H1 (cell line): ENCODE results near the gene MAML3. TPM values are rescaled to one million over a fixed set of nuclear protein-coding genes. Genes with fewer than 3 reads are reported as not detected.

Experiments used
- CTCF ChIA-PET: fragments of 300-600 bp; sonication (Branson Sonifier 250); formaldehyde crosslinking; loops from one replicate; lab custom pipeline; 2021; ENCODE audit not compliant: partially characterized antibody; lab: Charles Lee
- POLR2A ChIA-PET: fragments of 300-600 bp; sonication (Branson Sonifier 250); formaldehyde crosslinking; loops from one replicate; lab custom pipeline; 2021; ENCODE audit warnings: inconsistent platforms; ENCODE audit not compliant: partially characterized antibody; lab: Charles Lee
- DNase-seq, 2 experiments: peaks; one replicate each; pipeline versions ENCODE4 v3.0.0 to v3.0.0-alpha.2; 2010 to 2022; ENCODE audit warnings: low spot score in 2 of 2, low read depth in 1 of 2, mixed read lengths in 1 of 2
- FAIRE-seq: peaks from 2 replicates; lab custom pipeline; 2011; peaks lifted over from hg19 to GRCh38; lab: Jason Lieb, UNC
- H2AFZ ChIP-seq: 2 replicates; pipeline ENCODE4 v1.8.1; 2012; ENCODE audit warnings: low read length, inconsistent platforms
- H2AK5ac ChIP-seq: 2 replicates; pipeline ENCODE4 v1.6.1; 2013; ENCODE audit warnings: low read depth, low read length
- H2BK120ac ChIP-seq: replicated peaks from 2 replicates; pipeline ENCODE3; 2013; ENCODE audit warnings: low read depth, low read length, inconsistent platforms
- H2BK12ac ChIP-seq: 2 replicates; pipeline ENCODE4 v1.6.1; 2013; ENCODE audit warnings: low read depth, low read length
- H2BK15ac ChIP-seq: 2 replicates; pipeline ENCODE4 v1.6.1; 2013; ENCODE audit warnings: low read length
- H2BK20ac ChIP-seq: 2 replicates; pipeline ENCODE4 v1.6.1; 2013; ENCODE audit warnings: low read length
- H2BK5ac ChIP-seq: 2 replicates; pipeline ENCODE4 v1.6.1; 2013; ENCODE audit warnings: low read depth, low read length
- H3K14ac ChIP-seq: 2 replicates; pipeline ENCODE4 v1.6.1; 2013; ENCODE audit warnings: inconsistent platforms; ENCODE audit not compliant: insufficient read length
- H3K18ac ChIP-seq: 2 replicates; pipeline ENCODE4 v1.6.1; 2013; ENCODE audit warnings: low read length; ENCODE audit errors: extremely low read depth
- H3K23ac ChIP-seq: 2 replicates; pipeline ENCODE4 v1.6.1; 2013; ENCODE audit warnings: inconsistent platforms; ENCODE audit not compliant: insufficient read length
- H3K23me2 ChIP-seq: 2 replicates; pipeline ENCODE4 v1.6.1; 2013; ENCODE audit warnings: low read depth, low read length
- H3K27ac ChIP-seq: 2 replicates; pipeline ENCODE4 v1.6.1; 2011; ENCODE audit warnings: low read depth, low read length, inconsistent platforms
- H3K27me3 ChIP-seq, 4 experiments: replicated peaks in 1 of 4; 1 replicate in 1 of 4; 2 replicates in 3 of 4; pipeline versions ENCODE4 v1.6.1 to v1.8.1; 2011 to 2013; ENCODE audit warnings: low read length in 3 of 4, mild to moderate bottlenecking in 3 of 4, inconsistent platforms in 2 of 4, mixed read lengths in 2 of 4, moderate library complexity in 1 of 4; ENCODE audit not compliant: control insufficient read depth in 3 of 4, insufficient read depth in 3 of 4; ENCODE audit errors: extremely low read depth in 1 of 4
- H3K36me3 ChIP-seq, 4 experiments: 2 replicates each; pipeline versions ENCODE4 v1.6.1 to v1.8.1; 2011 to 2013; ENCODE audit warnings: mild to moderate bottlenecking in 4 of 4, low read length in 3 of 4, moderate library complexity in 2 of 4, control low read depth in 1 of 4, inconsistent platforms in 1 of 4; ENCODE audit not compliant: insufficient read depth in 4 of 4, control insufficient read depth in 2 of 4
- H3K4ac ChIP-seq: replicated peaks from 2 replicates; pipeline ENCODE3; 2013; ENCODE audit warnings: low read length, low read depth, mixed read lengths, inconsistent platforms; ENCODE audit not compliant: insufficient read length
- H3K4me1 ChIP-seq, 4 experiments: replicated peaks in 1 of 4; 1 replicate in 1 of 4; 2 replicates in 3 of 4; pipeline versions ENCODE4 v1.6.1 to v1.8.1; 2011 to 2013; ENCODE audit warnings: low read length in 3 of 4, inconsistent platforms in 2 of 4, mixed read lengths in 1 of 4; ENCODE audit not compliant: insufficient read depth in 4 of 4, control insufficient read depth in 3 of 4
- H3K4me2 ChIP-seq, 2 experiments: 2 replicates each; pipeline versions ENCODE4 v1.6.1 to v1.8.1; 2011 to 2013; ENCODE audit warnings: low read depth in 2 of 2, low read length in 2 of 2, control low read depth in 1 of 2, inconsistent platforms in 1 of 2, mild to moderate bottlenecking in 1 of 2; ENCODE audit not compliant: insufficient read depth in 1 of 2
- H3K4me3 ChIP-seq, 4 experiments: fragments of 200-600, 300-600 bp in 1 of 4; sonication (generic), shearing (Covaris generic), sonication (Bioruptor Twin) in 1 of 4; 2 replicates each; pipeline versions ENCODE4 v1.5.1 to v1.8.1; 2011 to 2016; ENCODE audit warnings: low read length in 4 of 4, low read depth in 3 of 4, control low read depth in 2 of 4, inconsistent platforms in 2 of 4, mild to moderate bottlenecking in 2 of 4, mixed read lengths in 1 of 4, moderate library complexity in 1 of 4; ENCODE audit not compliant: insufficient read depth in 2 of 4; ENCODE audit errors: extremely low read depth in 1 of 4
- H3K56ac ChIP-seq: replicated peaks from 2 replicates; pipeline ENCODE3; 2013; ENCODE audit warnings: low read depth, mild to moderate bottlenecking, mixed read lengths, low read length, inconsistent platforms; ENCODE audit not compliant: insufficient read length
- H3K79me1 ChIP-seq: 2 replicates; pipeline ENCODE4 v1.6.1; 2013; ENCODE audit warnings: low read depth, low read length, control low read depth
- H3K79me2 ChIP-seq, 2 experiments: 2 replicates each; pipeline versions ENCODE4 v1.6.1 to v1.8.1; 2012 to 2013; ENCODE audit warnings: low read length in 2 of 2, mild to moderate bottlenecking in 2 of 2, inconsistent platforms in 1 of 2; ENCODE audit not compliant: insufficient read depth in 2 of 2, control insufficient read depth in 1 of 2
- H3K9ac ChIP-seq, 4 experiments: replicated peaks in 1 of 4; 1 replicate in 1 of 4; 2 replicates in 3 of 4; pipeline versions ENCODE4 v1.6.1 to v1.8.1; 2011 to 2013; ENCODE audit warnings: low read depth in 3 of 4, low read length in 3 of 4, control low read depth in 2 of 4, mild to moderate bottlenecking in 2 of 4, moderate library complexity in 2 of 4, inconsistent platforms in 1 of 4; ENCODE audit errors: extremely low read depth in 1 of 4
- H3K9me3 ChIP-seq, 2 experiments: 2 replicates each; pipeline versions ENCODE4 v1.6.1 to v1.8.1; 2012 to 2013; ENCODE audit warnings: mild to moderate bottlenecking in 2 of 2, moderate library complexity in 2 of 2, control low read depth in 1 of 2, inconsistent platforms in 1 of 2, low read depth in 1 of 2, low read length in 1 of 2, mixed read lengths in 1 of 2; ENCODE audit not compliant: insufficient read depth in 2 of 2
- H4K20me1 ChIP-seq, 2 experiments: replicated peaks in 1 of 2; 2 replicates each; pipeline versions ENCODE3 to v1.8.1; 2011 to 2013; ENCODE audit warnings: inconsistent platforms in 2 of 2, low read length in 2 of 2, mild to moderate bottlenecking in 1 of 2; ENCODE audit not compliant: insufficient read depth in 2 of 2, control insufficient read depth in 1 of 2
- H4K5ac ChIP-seq: 2 replicates; pipeline ENCODE4 v1.6.1; 2013; ENCODE audit warnings: low read length, low read depth, mixed read lengths, inconsistent platforms; ENCODE audit not compliant: insufficient read length
- H4K8ac ChIP-seq: 2 replicates; pipeline ENCODE4 v1.8.0; 2013; ENCODE audit warnings: mild to moderate bottlenecking, moderate library complexity, low read length, inconsistent platforms; ENCODE audit not compliant: insufficient read depth; ENCODE audit errors: extremely low read depth
- H4K91ac ChIP-seq: replicated peaks from 2 replicates; pipeline ENCODE3; 2013; ENCODE audit warnings: low read length, mixed read lengths, inconsistent platforms; ENCODE audit not compliant: insufficient read length
- CBX8 ChIP-seq: fragments of 300-800, 300-1000 bp; sonication (generic); IDR thresholded peaks from 2 replicates; pipeline ENCODE4 v1.7.1; 2016; ENCODE audit warnings: low read depth, low read length, borderline replicate concordance
- CTCF ChIP-seq, 3 experiments: IDR thresholded peaks; 1 replicate in 2 of 3; 2 replicates in 1 of 3; pipeline versions ENCODE4 v1.5.1 to v1.6.1; 2011; ENCODE audit warnings: low read length in 3 of 3, mild to moderate bottlenecking in 3 of 3, inconsistent platforms in 2 of 3, low read depth in 1 of 3, moderate library complexity in 1 of 3; ENCODE audit not compliant: insufficient read depth in 1 of 3; ENCODE audit errors: control extremely low read depth in 1 of 3
- KDM1A ChIP-seq: fragments of 200-600, 300-600 bp; sonication (generic); IDR thresholded peaks from 2 replicates; pipeline ENCODE4 v1.7.1; 2016; ENCODE audit warnings: mild to moderate bottlenecking, low read length, borderline replicate concordance
- KDM4A ChIP-seq: IDR thresholded peaks from one replicate; pipeline ENCODE4 v1.7.1; 2012; ENCODE audit warnings: low read depth, mild to moderate bottlenecking, moderate library complexity, low read length, inconsistent platforms; ENCODE audit not compliant: severe bottlenecking
- MAFK ChIP-seq: IDR thresholded peaks from 2 replicates; pipeline ENCODE4 v1.6.1; 2012; ENCODE audit warnings: low read depth, mild to moderate bottlenecking, improper control_type of control experiment, low read length
- POLR2AphosphoS5 ChIP-seq: IDR thresholded peaks from 2 replicates; pipeline ENCODE4 v1.6.1; 2011; ENCODE audit warnings: low read depth, low read length
- WGBS, 2 experiments: shearing (Covaris generic) in 1 of 2; methylation state at CpG; one replicate each; pipeline versions ENCODE4 v1.1.6 to v1.1.7; 2013 to 2015; ENCODE audit warnings: low lambda C conversion rate in 2 of 2, mixed read lengths in 2 of 2, inconsistent platforms in 1 of 2, low coverage in 1 of 2, missing lambda C conversion rate in 1 of 2; ENCODE audit not compliant: insufficient replicate concordance in 2 of 2, insufficient coverage in 1 of 2, insufficient read length in 1 of 2; ENCODE audit errors: extremely low coverage in 1 of 2, missing lambda C conversion rate in 1 of 2; 5-methylcytosine and 5-hydroxymethylcytosine counted together
- polyA plus RNA-seq, 7 experiments: library from polyadenylated mRNA; depleted of rRNA in 3 of 7; stranded (reverse) in 5 of 7; unstranded in 2 of 7; fragments of >200 nt in 5 of 7; fragments of 200-250 nt in 2 of 7; gene quantifications; 1 replicate in 5 of 7; 2 replicates in 1 of 7; 4 replicates in 1 of 7; pipeline versions ENCODE4 v1.2.1 to v1.2.3, GENCODE V29; 2011 to 2013; ENCODE audit warnings: missing spikeins in 2 of 7, mixed read lengths in 2 of 7
- total RNA-seq: library from RNA; stranded (reverse); fragmentation: NEBNext Ultra II Directional; extraction: Animal tissue kit (Norgen Biotek cat#: 25700); gene quantifications from 2 replicates; pipeline ENCODE4 v1.2.1, GENCODE V29; 2021
- TF ChIP-seq, protein P1 (sequence below): IDR thresholded peaks from 2 replicates; pipeline ENCODE4 v1.6.1; 2012; ENCODE audit warnings: inconsistent platforms

Gene MAML3
- total and polyA plus RNA-seq, 2 of the 8 experiments (the other 6 are each of a cell fraction or from before 2014, with no cell fraction given) = 2.1 to 5.7 TPM

- no peak overlapping the region for H3K4ac ChIP-seq
- H2BK120ac ChIP-seq = no peak overlapping the region
- no peak overlapping the region for H3K56ac ChIP-seq
- H3K27ac ChIP-seq = no peak overlapping the region
- ChIA-PET CTCF (interaction anchor here (1.0 to 1.6 kb wide), 2 partner anchors 12 to 20 kb away, joined by 3 to 6 read pairs; partner anchors contain the start of gene MGST2), POLR2A (no interaction called here)
- H3K79me2 ChIP-seq = no peaks in the 10 kb centered on the region
- H3K9me3 ChIP-seq = no peaks in the 10 kb centered on the region
- H3K14ac ChIP-seq = no peak overlapping the region
- no peak overlapping the region for H2BK20ac ChIP-seq
- WGBS, 2 experiments = 88% methylated on average over 4 of the region's 4 CpGs; no CpG with 5 or more reads in 1 of the 2 experiments
- H2AK5ac ChIP-seq = no peak overlapping the region
- no peak overlapping the region for H2BK15ac ChIP-seq
- no peaks in the 10 kb centered on the region for H4K20me1 ChIP-seq
- no peak overlapping the region for H3K4me3 ChIP-seq
- H3K18ac ChIP-seq = no peak overlapping the region
- H4K8ac ChIP-seq = no peak overlapping the region
- peaks cover 0 to 3% (median under 1%) of the 10 kb centered on the region in 4 experiments; a peak in 2 of 7 replicates for H3K4me1 ChIP-seq
- H3K23me2 ChIP-seq = no peaks in the 10 kb centered on the region
- H2BK12ac ChIP-seq = no peak overlapping the region
- H3K79me1 ChIP-seq = no peaks in the 10 kb centered on the region
- no peak overlapping the region for H3K9ac ChIP-seq
- no peak overlapping the region for H3K4me2 ChIP-seq
- DNase-seq (no peak), FAIRE-seq (no peak)
- H3K36me3 ChIP-seq = no peaks in the 10 kb centered on the region
- H3K27me3 ChIP-seq = no peaks in the 10 kb centered on the region
- H2BK5ac ChIP-seq = no peak overlapping the region
- TF ChIP-seq CBX8 = no peak
- TF ChIP-seq POLR2AphosphoS5 = no peak
- TF ChIP-seq MAFK = no peak
- no peak for TF ChIP-seq KDM4A
- TF ChIP-seq KDM1A = no peak
- TF ChIP-seq CTCF (IDR thresholded peaks at IDR 0.05; ENCODE audit: control extremely low read depth in 1 of 3, insufficient read depth in 1 of 3, low read depth in 1 of 3, low read length in 3 of 3) = no peak
- TF ChIP-seq, protein P1, sequence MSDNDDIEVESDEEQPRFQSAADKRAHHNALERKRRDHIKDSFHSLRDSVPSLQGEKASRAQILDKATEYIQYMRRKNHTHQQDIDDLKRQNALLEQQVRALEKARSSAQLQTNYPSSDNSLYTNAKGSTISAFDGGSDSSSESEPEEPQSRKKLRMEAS = no peak
- H4K91ac ChIP-seq = no peak overlapping the region
- no peak overlapping the region for H4K5ac ChIP-seq
- H2AFZ ChIP-seq = no peak overlapping the region
- no peak overlapping the region for H3K23ac ChIP-seq
Measured at GRCh38 chr4:139676913-139677585, 476.9 kb downstream of the MAML3 start.
